Renal cortical epithelial cell (primary cell): ENCODE measurements around the gene ERFL. TPM values are rescaled to one million over a fixed set of nuclear protein-coding genes. Genes with fewer than 3 reads are reported as not detected.
"Not testable (repeated sequence)": the region's sequence is repeated elsewhere in the genome, so short reads cannot be mapped to it uniquely, and the experiment has no call there.

Experiments
- DNase-seq: peaks from one replicate; pipeline ENCODE4 v3.0.0-alpha.2; 2011; ENCODE audit warnings: low read depth
- total RNA-seq: library from RNA; depleted of rRNA; stranded (reverse); fragments of >200 nt; gene quantifications from 2 replicates; pipeline ENCODE4 v1.2.3, GENCODE V29; 2014

The ERFL gene
- total RNA-seq, 1 donor from 2014 or later: not detected

DNA sequence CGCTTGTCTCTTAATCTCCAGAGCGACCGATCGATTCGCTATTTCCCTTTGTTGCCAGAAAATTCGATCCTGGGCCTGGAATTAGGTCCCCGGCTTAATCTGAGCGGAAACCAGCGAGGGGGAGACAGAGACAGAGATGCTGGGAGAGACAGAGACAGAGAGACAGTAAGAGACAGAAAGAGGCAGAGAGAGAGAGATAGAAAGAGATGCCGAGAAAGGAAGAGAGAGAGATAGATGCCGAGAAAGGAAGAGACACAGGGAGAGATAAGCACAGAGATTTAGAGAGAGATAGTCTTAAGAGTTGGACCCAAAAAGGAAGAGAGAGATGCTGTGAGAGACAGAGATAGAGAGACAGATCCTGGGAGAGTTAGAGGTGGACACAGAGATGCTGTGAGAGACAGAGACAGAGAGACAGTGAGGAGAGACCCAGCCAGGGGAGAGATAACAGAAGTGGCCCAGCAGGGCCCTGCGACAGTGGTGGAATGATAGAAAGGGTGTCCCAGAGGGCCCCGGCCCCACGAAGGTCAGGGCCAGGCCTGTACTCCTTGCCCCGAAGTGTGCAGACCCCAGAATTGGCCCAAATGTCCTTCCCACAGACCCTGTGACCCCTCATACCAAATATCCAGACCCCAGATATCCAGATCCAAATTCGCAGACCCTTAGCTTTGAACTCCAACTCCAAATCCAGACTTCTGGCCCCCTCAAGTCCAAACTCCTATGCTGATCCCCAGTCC, 1.3 kb downstream of the ERFL start:
- no peak for DNase-seq

DNA sequence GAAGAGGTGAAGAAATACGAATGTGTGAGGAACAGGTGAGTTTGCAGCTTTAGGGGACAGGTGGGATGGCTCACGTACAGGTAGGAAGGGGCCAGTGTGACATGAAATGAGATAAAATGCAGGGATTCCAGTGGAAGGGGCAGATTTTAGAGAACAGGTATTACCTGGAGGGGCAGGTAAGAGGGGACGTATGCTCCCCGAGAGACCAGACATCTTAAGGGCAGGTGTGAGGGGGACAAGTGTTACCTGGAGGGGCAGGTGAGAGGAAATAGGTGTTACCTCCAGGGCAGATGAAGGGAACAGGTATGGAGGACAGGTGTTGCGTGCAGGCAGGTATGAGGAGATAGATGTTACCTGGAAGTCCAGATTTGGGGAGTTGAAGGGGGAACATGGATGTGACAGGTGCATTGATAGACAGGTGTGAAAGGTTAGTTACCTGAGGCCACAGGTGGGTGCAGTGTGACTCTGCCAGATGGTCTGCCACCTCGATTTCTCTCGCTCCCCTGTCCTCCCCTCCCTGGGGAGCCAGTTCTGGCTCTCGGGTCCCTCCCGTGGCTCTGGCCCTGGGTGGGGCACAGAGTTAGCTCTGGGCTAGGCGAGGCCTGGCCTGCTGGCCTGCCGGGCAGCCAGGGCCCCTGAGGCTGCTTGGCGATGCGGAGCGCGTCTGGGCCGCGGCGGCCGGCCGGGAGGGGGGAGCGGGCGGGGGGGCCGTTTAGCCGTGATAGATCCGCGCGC, 2.1 kb downstream of the ERFL start:
- DNase-seq: no peak

DNA sequence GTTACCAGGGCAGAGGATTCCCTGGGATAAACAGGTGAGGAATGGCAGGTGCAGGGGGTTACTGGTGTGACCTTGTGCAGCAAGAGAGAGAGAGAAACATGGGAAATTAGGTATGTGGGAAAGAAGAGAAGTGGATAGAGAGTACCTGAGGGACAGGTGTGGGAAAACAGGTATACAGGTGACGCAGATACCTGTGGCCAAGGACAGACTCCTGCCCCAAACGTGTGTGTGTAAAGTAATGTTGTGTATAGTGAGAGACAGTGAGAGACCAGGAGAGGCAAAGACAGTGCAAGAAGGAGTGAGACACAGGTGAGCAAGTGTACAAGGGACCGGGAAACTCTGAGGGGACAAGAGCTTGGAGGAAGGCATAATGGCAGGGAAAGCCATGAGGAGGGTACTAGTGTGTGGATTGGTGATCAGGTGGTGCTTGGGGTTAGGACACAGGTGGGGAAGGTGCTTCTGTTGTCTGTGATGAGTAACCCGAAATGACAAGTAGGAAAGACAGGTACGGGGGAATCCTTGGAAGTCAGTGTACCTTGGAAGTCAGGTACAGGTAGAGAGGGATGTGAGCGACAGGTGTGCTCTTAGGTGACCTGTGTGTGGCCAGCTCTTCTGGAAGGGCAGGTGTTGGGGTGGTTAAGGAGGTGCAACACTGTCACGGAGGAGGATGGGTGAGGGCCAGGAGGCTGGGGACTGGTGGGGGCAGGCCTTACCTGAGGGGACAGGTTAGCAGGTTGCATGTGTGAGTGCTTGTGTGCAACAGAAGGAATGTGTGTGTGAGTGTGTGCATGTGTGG, 2.8 kb downstream of the ERFL start:
- no peak for DNase-seq

DNA sequence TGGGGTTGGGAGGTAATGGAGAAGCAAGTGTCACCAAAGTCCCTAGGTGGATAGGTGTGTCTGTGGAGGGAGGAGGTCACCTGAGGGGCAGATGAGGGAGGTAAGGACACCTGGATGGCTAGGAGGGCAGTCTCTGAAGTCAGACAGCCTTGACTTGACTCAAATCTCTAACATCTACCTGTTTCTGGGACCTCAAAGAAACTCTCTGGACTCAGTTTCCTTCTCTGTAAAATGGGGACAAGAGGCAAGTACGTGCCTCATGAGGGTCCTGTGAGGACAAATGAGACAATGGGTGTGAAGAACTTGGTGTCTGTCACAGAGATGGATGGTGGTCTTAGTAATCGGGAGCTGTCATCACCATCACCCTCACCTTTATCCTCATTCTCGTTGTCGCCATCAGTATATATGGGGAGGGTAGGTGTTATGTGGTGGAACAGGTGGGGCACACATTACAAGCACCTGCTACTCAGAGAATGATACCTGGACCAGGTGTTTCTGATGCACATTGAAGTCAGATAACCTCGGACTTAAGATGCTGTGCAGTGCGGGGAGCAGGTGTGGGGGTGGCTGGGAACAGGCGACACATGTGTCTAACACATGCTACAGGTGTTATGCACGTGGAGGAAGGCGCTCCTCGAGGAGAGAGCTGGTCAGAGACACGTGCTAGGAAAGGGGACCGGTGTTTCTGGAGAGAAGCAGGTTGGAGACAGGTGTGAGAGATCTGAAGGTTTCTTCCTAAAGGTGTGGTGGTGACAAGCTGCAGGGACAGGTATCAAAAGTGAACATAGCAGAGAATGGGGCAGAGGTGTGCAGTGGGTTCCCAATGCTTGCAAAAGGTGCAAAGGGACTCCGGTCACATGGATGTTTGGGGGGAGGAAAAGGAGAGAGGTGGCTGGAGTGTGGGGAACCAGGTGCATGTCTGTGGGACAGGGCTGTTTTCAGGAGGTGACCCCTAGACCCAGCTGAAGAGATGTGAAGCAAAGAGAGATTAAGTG, 3.8 kb downstream of the ERFL start:
- DNase-seq: no peak

DNA sequence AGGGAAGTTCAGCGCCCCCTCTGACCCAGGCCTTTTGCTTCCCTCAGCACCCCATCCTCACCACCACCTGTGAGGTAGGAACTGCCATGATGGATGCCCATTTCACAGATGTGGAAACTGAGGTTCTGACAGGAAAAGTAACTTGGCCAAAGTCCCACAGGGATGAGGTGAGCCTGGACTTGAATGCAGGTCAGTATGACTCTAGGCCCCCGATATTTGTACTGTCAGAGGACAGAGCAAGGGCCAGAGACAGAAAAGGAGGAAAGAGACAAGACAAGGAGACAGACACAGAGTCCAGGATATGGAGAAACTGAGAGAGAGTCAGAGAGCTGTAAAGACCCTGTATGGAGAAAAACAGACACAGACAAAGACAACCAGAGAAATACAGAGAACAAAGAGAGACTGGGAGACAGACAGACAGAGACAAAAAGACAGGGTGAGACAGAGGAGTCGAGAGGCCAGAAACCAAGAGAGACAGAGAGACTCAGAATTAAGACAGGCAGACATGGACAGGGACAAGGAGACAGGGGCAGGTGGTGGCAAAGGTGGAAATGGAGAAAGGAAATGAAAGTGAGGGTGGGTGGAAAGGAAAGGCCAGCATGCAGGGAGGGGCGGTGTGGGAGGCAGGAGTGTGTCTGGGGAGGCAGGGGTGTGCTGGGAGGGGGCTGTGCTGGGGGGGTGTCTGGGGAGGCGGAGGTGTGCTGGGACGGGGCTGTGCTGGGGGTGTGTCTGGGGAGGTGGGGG, 5.0 kb downstream of the ERFL start:
- no peak for DNase-seq

DNA sequence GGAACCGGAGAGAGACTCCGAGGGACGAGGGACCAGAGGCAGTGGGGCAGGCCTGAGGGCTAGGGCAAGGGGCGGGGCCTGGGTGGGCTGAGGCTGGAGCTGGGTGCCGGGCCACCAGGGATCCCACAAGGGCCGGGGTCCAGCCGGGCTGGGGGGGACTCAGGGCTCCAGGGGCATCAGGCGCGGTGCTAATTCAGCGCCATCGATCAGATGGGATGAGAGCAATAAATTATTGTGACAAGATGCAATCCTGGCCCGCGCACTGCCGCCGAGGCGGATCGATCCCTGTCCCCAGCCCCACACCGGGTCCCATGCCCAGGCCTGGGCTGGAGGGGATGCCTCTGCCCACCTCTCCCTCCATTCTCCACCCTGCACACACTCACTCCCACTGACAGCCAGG, 5.7 kb downstream of the ERFL start:
- DNase-seq: no peak

DNA sequence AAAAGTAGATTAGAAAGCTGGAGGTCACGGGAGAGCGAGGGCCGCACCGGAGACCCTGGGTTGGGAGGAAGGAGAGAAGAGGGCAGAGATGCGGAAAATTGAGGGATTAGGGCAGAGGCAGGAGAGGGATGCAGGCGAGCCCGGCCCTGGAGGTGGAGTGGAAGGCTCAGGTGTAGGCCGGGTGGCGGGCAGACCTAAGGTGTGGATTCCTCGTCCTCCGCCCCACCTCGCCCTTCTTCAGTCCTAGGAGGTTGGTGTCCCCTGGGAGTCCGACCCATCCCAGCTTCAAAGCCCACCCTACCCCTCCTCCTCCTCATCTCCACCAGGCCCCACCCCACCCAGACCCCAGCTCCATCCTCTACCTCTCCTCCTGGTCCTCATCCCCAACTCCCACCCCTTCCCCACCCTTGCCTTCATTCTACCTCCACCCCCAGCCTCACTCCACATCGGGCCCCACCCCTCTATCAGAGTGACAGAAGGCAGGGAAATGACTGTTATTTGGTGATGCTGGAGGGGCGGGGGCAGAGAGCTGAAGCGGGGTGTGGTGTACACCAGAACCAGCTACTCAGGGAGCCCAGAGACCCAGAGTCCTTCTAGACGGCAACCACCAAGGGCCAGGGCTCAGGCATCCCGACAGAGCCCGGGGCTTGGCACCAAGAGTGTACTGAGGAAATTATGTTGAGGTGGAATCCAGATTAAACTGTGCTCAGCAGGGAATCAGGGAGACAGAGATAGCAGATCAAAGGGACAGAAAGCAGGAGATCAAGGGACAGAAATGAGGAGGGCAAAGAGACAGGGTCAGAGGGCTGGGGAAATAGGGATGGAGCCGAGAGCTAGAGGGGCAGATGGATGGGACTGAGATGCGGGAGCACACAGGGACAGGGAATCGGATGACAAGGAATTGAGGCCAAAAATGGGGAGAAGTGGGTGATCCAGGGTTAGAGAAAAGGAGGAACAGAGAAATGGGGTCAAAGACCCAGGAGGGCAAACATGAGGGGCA, 6.4 kb downstream of the ERFL start:
- DNase-seq: no peak

DNA sequence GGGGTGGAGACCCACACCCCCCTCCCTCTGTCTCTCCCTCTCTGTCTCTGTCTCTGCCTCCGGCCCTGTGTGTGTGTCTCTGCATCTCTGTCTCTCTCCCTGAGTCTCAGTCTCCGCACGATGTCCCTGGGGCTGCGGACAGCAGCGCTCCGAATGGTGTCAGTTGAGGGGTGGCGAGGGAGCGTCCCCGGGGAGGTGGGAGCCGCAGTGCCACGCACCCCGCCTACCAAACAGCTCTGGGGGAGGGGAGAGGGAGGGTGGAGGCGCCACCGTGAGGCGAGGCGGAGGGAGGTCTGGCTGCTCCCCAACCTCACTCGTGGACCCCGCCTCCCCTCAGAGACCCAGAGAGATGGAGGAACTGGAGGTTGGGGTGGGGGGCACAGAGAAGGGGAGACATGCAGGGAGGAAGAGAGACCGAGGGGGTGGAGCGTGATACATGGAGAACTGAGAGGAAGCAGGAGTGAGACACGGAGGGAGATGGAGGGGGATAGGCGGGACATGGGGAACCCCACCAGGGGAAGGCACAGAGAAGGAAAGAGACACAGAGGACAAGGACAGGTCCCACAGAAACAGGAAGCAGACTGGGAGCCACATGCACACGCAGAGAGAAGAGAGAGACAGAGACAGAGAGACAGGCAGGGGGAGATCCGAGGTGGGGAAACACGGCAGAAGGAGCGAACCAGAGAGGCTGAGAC, 7.2 kb downstream of the ERFL start:
- DNase-seq: no peak

DNA sequence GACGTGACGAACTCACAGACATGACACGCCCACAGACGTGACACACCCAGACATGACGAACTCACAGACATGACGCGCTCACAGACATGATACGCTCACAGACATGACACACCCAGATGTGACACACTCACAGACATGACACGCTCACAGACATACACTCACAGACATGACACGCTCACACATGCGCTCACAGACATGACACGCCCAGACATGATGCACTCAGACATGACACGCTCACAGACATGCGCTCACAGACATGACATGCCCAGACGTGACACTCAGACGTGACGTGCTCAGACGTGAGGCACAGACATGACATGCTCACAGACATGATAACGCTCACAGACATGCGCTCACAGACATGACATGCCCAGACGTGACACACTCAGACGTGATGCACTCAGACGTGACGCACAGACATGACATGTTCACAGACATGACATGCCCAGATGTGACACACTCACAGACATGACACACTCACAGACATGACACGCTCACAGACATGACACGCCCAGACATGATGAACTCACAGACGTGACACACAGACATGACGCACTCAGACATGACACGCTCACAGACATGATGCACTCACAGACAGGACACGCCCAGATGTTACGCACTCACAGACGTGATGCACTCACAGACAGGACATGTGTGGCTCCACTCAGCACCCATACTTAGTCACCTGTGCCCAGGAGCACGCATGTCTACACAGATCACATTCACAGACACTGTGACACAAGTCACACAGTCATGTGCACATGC, 8.1 kb downstream of the ERFL start:
- DNase-seq: no peak

DNA sequence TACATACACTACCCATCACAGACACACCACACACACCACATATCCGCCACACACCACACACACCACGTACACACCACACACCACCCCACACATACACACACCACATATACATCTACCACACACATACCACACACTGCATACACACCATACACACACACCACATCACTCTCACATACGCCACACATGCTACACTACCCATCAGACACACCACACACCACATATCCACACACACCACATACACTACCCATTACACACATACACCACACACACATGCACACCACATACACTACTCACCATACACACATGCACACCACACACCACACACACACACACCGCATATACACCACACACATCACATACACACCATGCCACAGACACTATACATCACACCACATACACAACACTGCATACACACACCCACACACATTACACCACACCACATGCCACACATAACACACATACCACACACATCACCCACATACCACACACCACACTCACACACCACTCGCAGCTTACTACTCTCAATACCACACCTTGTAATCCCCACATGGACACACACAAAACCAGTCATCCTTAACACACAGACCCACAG, 9.5 kb downstream of the ERFL start:
- DNase-seq: peak; percentile 10

DNA sequence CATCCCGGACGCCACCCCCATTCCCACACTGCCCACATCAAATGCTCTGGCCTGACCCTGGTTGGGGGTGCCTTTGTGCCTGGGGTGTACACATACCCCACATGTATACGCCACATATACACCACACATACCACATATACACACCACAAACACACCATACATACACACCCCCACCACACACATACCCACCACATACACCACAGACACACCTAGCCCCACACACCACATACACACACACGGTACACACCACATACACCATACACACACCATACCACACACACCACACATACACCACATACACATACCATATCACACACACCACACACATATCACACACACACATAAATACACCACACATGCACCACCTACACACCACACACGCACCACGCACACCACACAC, 10.2 kb downstream of the ERFL start:
- DNase-seq: no peak

DNA sequence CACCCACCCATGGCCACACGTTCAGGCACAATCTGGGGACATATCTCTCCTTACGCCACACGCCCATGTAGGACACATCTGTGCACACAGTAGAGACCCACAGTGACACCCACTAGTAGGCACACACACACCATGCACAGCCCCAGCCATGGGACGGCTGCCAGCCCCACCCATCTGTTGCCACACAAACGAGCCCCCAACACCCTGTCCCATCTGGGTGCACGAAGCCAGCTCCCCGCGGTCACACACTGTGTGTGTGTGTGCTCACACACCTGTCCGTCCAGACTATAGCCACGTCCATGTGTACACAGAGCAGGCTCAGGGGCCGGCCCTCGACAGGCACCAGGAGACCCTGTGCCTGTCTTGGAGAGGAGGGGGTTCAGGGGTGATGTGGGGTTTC, 10.6 kb downstream of the ERFL start:
- DNase-seq: no peak

DNA sequence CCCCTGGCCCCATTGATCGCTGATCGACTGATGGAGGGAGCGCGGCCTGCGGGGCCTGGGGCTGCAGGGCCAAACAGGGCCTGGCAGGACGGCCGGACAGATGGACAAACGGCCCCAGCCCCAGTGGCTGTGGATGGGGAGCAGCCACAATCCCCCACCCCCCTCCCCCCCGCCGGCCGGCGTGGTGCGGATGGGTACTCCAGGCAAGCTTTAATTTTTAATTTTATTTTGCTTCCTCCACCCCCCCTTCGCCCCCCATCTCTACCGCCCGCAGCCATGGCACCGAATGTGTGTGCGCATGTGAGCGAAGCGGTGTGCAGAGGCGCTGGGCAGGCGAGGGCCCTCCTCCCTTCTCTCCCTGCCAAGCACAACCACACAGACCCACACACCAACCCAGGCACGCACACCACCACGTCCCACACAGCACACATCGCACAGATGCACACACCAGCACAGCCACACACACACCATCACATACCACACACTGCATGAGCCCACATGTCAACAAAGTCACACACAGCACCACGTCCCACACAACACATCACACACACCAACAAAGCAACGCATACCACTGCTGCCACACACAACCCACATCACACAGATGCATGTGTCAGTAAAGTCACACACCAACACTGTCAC, 12.4 kb downstream of the ERFL start:
- DNase-seq: no peak

DNA sequence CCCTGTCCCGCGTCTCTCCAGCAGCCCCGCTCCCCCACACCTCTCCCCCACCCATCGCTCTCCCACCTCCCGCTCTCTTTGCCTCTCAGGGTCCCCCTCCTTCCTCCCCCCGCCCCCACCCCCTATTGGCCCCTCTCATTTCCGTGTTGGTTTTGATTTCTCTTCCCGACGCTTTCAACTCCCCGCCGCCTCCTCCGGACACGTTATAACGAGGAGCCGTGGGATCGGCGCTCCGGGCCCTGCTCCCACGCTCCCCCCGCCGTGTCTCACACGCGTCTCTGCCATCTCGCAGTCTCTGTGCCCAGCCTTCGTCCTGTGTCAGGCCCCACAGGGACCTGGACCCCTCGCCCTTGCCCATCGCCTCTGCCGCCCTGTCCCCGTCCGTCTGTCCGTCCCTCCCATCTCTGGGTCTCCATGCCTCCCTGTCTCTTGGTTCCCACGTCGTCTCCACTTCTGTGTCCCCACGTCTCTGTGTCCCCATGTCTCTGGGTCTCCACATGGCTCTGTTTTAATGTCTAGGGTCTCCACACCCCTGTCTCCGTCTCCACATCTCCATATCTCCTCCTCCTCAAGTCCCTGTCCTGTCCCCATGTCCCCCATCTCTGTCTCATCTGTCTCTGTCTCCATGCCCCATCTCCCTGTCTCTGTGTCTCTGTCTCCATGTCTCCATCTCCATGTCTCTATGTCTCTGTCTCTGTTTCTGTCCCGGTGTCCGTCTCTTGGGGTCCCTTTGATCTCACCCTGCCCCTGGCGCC, 13.1 kb downstream of the ERFL start:
- no peak for DNase-seq

DNA sequence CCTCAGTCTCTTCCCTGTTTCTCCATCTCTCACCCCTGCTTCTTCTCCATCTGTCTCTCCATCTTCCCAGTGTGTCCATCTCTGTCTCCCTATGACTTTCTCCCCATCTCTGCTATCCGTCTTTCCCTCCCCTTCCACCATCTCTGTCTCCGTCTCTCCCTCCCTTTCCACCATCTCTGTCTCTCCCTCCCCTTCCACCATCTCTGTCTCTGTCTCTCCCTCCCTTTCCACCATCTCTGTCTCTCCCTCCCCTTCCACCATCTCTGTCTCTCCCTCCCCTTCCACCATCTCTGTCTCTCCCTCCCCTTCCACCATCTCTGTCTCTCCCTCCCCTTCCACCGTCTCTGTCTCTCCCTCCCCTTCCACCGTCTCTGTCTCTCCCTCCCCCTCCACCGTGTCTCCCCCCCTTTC, 13.8 kb downstream of the ERFL start:
- DNase-seq: not testable (repeated sequence)
